H1 (cell line): ENCODE results near the gene CLEC16A. TPM values are rescaled to one million over a fixed set of nuclear protein-coding genes. Genes with fewer than 3 reads are reported as not detected.

ENCODE experiments used
- CTCF ChIA-PET: fragments of 300-600 bp; sonication (Branson Sonifier 250); formaldehyde crosslinking; loops from one replicate; lab custom pipeline; 2021; ENCODE audit not compliant: partially characterized antibody; lab: Charles Lee
- POLR2A ChIA-PET: fragments of 300-600 bp; sonication (Branson Sonifier 250); formaldehyde crosslinking; loops from one replicate; lab custom pipeline; 2021; ENCODE audit warnings: inconsistent platforms; ENCODE audit not compliant: partially characterized antibody; lab: Charles Lee
- DNase-seq, 2 experiments: peaks; one replicate each; pipeline versions ENCODE4 v3.0.0 to v3.0.0-alpha.2; 2010 to 2022; ENCODE audit warnings: low spot score in 2 of 2, low read depth in 1 of 2, mixed read lengths in 1 of 2
- FAIRE-seq: peaks from 2 replicates; lab custom pipeline; 2011; peaks lifted over from hg19 to GRCh38; lab: Jason Lieb, UNC
- H2AFZ ChIP-seq: 2 replicates; pipeline ENCODE4 v1.8.1; 2012; ENCODE audit warnings: low read length, inconsistent platforms
- H2AK5ac ChIP-seq: 2 replicates; pipeline ENCODE4 v1.6.1; 2013; ENCODE audit warnings: low read depth, low read length
- H2BK120ac ChIP-seq: replicated peaks from 2 replicates; pipeline ENCODE3; 2013; ENCODE audit warnings: low read depth, low read length, inconsistent platforms
- H2BK12ac ChIP-seq: 2 replicates; pipeline ENCODE4 v1.6.1; 2013; ENCODE audit warnings: low read depth, low read length
- H2BK15ac ChIP-seq: 2 replicates; pipeline ENCODE4 v1.6.1; 2013; ENCODE audit warnings: low read length
- H2BK20ac ChIP-seq: 2 replicates; pipeline ENCODE4 v1.6.1; 2013; ENCODE audit warnings: low read length
- H2BK5ac ChIP-seq: 2 replicates; pipeline ENCODE4 v1.6.1; 2013; ENCODE audit warnings: low read depth, low read length
- H3K14ac ChIP-seq: 2 replicates; pipeline ENCODE4 v1.6.1; 2013; ENCODE audit warnings: inconsistent platforms; ENCODE audit not compliant: insufficient read length
- H3K18ac ChIP-seq: 2 replicates; pipeline ENCODE4 v1.6.1; 2013; ENCODE audit warnings: low read length; ENCODE audit errors: extremely low read depth
- H3K23ac ChIP-seq: 2 replicates; pipeline ENCODE4 v1.6.1; 2013; ENCODE audit warnings: inconsistent platforms; ENCODE audit not compliant: insufficient read length
- H3K23me2 ChIP-seq: 2 replicates; pipeline ENCODE4 v1.6.1; 2013; ENCODE audit warnings: low read depth, low read length
- H3K27ac ChIP-seq: 2 replicates; pipeline ENCODE4 v1.6.1; 2011; ENCODE audit warnings: low read depth, low read length, inconsistent platforms
- H3K27me3 ChIP-seq, 4 experiments: replicated peaks in 1 of 4; 1 replicate in 1 of 4; 2 replicates in 3 of 4; pipeline versions ENCODE4 v1.6.1 to v1.8.1; 2011 to 2013; ENCODE audit warnings: low read length in 3 of 4, mild to moderate bottlenecking in 3 of 4, inconsistent platforms in 2 of 4, mixed read lengths in 2 of 4, moderate library complexity in 1 of 4; ENCODE audit not compliant: control insufficient read depth in 3 of 4, insufficient read depth in 3 of 4; ENCODE audit errors: extremely low read depth in 1 of 4
- H3K36me3 ChIP-seq, 4 experiments: 2 replicates each; pipeline versions ENCODE4 v1.6.1 to v1.8.1; 2011 to 2013; ENCODE audit warnings: mild to moderate bottlenecking in 4 of 4, low read length in 3 of 4, moderate library complexity in 2 of 4, control low read depth in 1 of 4, inconsistent platforms in 1 of 4; ENCODE audit not compliant: insufficient read depth in 4 of 4, control insufficient read depth in 2 of 4
- H3K4ac ChIP-seq: replicated peaks from 2 replicates; pipeline ENCODE3; 2013; ENCODE audit warnings: low read length, low read depth, mixed read lengths, inconsistent platforms; ENCODE audit not compliant: insufficient read length
- H3K4me1 ChIP-seq, 4 experiments: replicated peaks in 1 of 4; 1 replicate in 1 of 4; 2 replicates in 3 of 4; pipeline versions ENCODE4 v1.6.1 to v1.8.1; 2011 to 2013; ENCODE audit warnings: low read length in 3 of 4, inconsistent platforms in 2 of 4, mixed read lengths in 1 of 4; ENCODE audit not compliant: insufficient read depth in 4 of 4, control insufficient read depth in 3 of 4
- H3K4me2 ChIP-seq, 2 experiments: 2 replicates each; pipeline versions ENCODE4 v1.6.1 to v1.8.1; 2011 to 2013; ENCODE audit warnings: low read depth in 2 of 2, low read length in 2 of 2, control low read depth in 1 of 2, inconsistent platforms in 1 of 2, mild to moderate bottlenecking in 1 of 2; ENCODE audit not compliant: insufficient read depth in 1 of 2
- H3K4me3 ChIP-seq, 4 experiments: fragments of 200-600, 300-600 bp in 1 of 4; sonication (generic), shearing (Covaris generic), sonication (Bioruptor Twin) in 1 of 4; 2 replicates each; pipeline versions ENCODE4 v1.5.1 to v1.8.1; 2011 to 2016; ENCODE audit warnings: low read length in 4 of 4, low read depth in 3 of 4, control low read depth in 2 of 4, inconsistent platforms in 2 of 4, mild to moderate bottlenecking in 2 of 4, mixed read lengths in 1 of 4, moderate library complexity in 1 of 4; ENCODE audit not compliant: insufficient read depth in 2 of 4; ENCODE audit errors: extremely low read depth in 1 of 4
- H3K56ac ChIP-seq: replicated peaks from 2 replicates; pipeline ENCODE3; 2013; ENCODE audit warnings: low read depth, mild to moderate bottlenecking, mixed read lengths, low read length, inconsistent platforms; ENCODE audit not compliant: insufficient read length
- H3K79me1 ChIP-seq: 2 replicates; pipeline ENCODE4 v1.6.1; 2013; ENCODE audit warnings: low read depth, low read length, control low read depth
- H3K79me2 ChIP-seq, 2 experiments: 2 replicates each; pipeline versions ENCODE4 v1.6.1 to v1.8.1; 2012 to 2013; ENCODE audit warnings: low read length in 2 of 2, mild to moderate bottlenecking in 2 of 2, inconsistent platforms in 1 of 2; ENCODE audit not compliant: insufficient read depth in 2 of 2, control insufficient read depth in 1 of 2
- H3K9ac ChIP-seq, 4 experiments: replicated peaks in 1 of 4; 1 replicate in 1 of 4; 2 replicates in 3 of 4; pipeline versions ENCODE4 v1.6.1 to v1.8.1; 2011 to 2013; ENCODE audit warnings: low read depth in 3 of 4, low read length in 3 of 4, control low read depth in 2 of 4, mild to moderate bottlenecking in 2 of 4, moderate library complexity in 2 of 4, inconsistent platforms in 1 of 4; ENCODE audit errors: extremely low read depth in 1 of 4
- H3K9me3 ChIP-seq, 2 experiments: 2 replicates each; pipeline versions ENCODE4 v1.6.1 to v1.8.1; 2012 to 2013; ENCODE audit warnings: mild to moderate bottlenecking in 2 of 2, moderate library complexity in 2 of 2, control low read depth in 1 of 2, inconsistent platforms in 1 of 2, low read depth in 1 of 2, low read length in 1 of 2, mixed read lengths in 1 of 2; ENCODE audit not compliant: insufficient read depth in 2 of 2
- H4K20me1 ChIP-seq, 2 experiments: replicated peaks in 1 of 2; 2 replicates each; pipeline versions ENCODE3 to v1.8.1; 2011 to 2013; ENCODE audit warnings: inconsistent platforms in 2 of 2, low read length in 2 of 2, mild to moderate bottlenecking in 1 of 2; ENCODE audit not compliant: insufficient read depth in 2 of 2, control insufficient read depth in 1 of 2
- H4K5ac ChIP-seq: 2 replicates; pipeline ENCODE4 v1.6.1; 2013; ENCODE audit warnings: low read length, low read depth, mixed read lengths, inconsistent platforms; ENCODE audit not compliant: insufficient read length
- H4K8ac ChIP-seq: 2 replicates; pipeline ENCODE4 v1.8.0; 2013; ENCODE audit warnings: mild to moderate bottlenecking, moderate library complexity, low read length, inconsistent platforms; ENCODE audit not compliant: insufficient read depth; ENCODE audit errors: extremely low read depth
- H4K91ac ChIP-seq: replicated peaks from 2 replicates; pipeline ENCODE3; 2013; ENCODE audit warnings: low read length, mixed read lengths, inconsistent platforms; ENCODE audit not compliant: insufficient read length
- BACH1 ChIP-seq: IDR thresholded peaks from 2 replicates; pipeline ENCODE4 v1.6.1; 2012; ENCODE audit warnings: low read length, improper control_type of control experiment
- BCL11A ChIP-seq, 2 experiments: IDR thresholded peaks; one replicate each; pipeline ENCODE4 v1.6.1; 2011; ENCODE audit warnings: low read depth in 2 of 2, low read length in 2 of 2, mild to moderate bottlenecking in 2 of 2
- BRCA1 ChIP-seq: IDR thresholded peaks from 2 replicates; pipeline ENCODE4 v1.6.1; 2012; ENCODE audit warnings: low read depth, low read length, improper control_type of control experiment
- CHD1 ChIP-seq: IDR thresholded peaks from 2 replicates; pipeline ENCODE4 v1.6.1; 2012; ENCODE audit warnings: low read depth, low read length, improper control_type of control experiment
- CREB1 ChIP-seq: IDR thresholded peaks from 2 replicates; pipeline ENCODE4 v1.6.1; 2012; ENCODE audit warnings: inconsistent platforms
- EP300 ChIP-seq, 2 experiments: IDR thresholded peaks; 1 replicate in 1 of 2; 2 replicates in 1 of 2; pipeline ENCODE4 v1.6.1; 2011 to 2012; ENCODE audit warnings: low read depth in 2 of 2, low read length in 2 of 2, mild to moderate bottlenecking in 2 of 2, borderline replicate concordance in 1 of 2, inconsistent platforms in 1 of 2, moderate library complexity in 1 of 2
- GABPA ChIP-seq: IDR thresholded peaks from 2 replicates; pipeline ENCODE4 v1.6.1; 2011; ENCODE audit warnings: mild to moderate bottlenecking, low read length, moderate library complexity, borderline replicate concordance; ENCODE audit not compliant: insufficient read depth
- HDAC2 ChIP-seq, 2 experiments: fragments of 300-600 bp in 1 of 2; sonication (generic) in 1 of 2; IDR thresholded peaks; 2 replicates each; pipeline ENCODE4 v1.6.1; 2011 to 2012; ENCODE audit warnings: low read depth in 2 of 2, low read length in 2 of 2, mild to moderate bottlenecking in 2 of 2, moderate library complexity in 2 of 2, borderline replicate concordance in 1 of 2, inconsistent platforms in 1 of 2
- KDM5A ChIP-seq: fragments of 200-600 bp; IDR thresholded peaks from 2 replicates; pipeline ENCODE4 v1.7.1; 2012; ENCODE audit warnings: mild to moderate bottlenecking, low read length, inconsistent platforms, mixed read lengths
- SAP30 ChIP-seq: fragments of 300-600 bp; sonication (generic); IDR thresholded peaks from 2 replicates; pipeline ENCODE4 v1.7.1; 2012; ENCODE audit warnings: low read length, moderate library complexity, mild to moderate bottlenecking, inconsistent platforms; ENCODE audit not compliant: insufficient read depth, insufficient replicate concordance
- SIN3A ChIP-seq, 2 experiments: IDR thresholded peaks in 1 of 2; conservative IDR thresholded peaks in 1 of 2; 2 replicates each; pipeline ENCODE4 v1.6.1; 2011 to 2012; ENCODE audit warnings: low read length in 2 of 2, improper control_type of control experiment in 1 of 2, low read depth in 1 of 2, mild to moderate bottlenecking in 1 of 2
- SIRT6 ChIP-seq: IDR thresholded peaks from one replicate; pipeline ENCODE4 v1.7.1; 2012; ENCODE audit warnings: low read length, inconsistent platforms
- SIX5 ChIP-seq: IDR thresholded peaks from 2 replicates; pipeline ENCODE4 v1.6.1; 2011; ENCODE audit warnings: mild to moderate bottlenecking, low read depth, low read length
- TAF1 ChIP-seq: IDR thresholded peaks from 2 replicates; pipeline ENCODE4 v1.6.1; 2011; ENCODE audit warnings: mild to moderate bottlenecking, low read depth, low read length
- TAF7 ChIP-seq: optimal IDR thresholded peaks from 2 replicates; pipeline ENCODE3; 2011; ENCODE audit warnings: low read depth, mild to moderate bottlenecking, inconsistent platforms, low read length, moderate library complexity, borderline replicate concordance
- TEAD4 ChIP-seq: IDR thresholded peaks from 2 replicates; pipeline ENCODE4 v1.6.1; 2012; ENCODE audit warnings: low read depth, low read length, inconsistent platforms, mixed read lengths
- polyA plus RNA-seq, 7 experiments: library from polyadenylated mRNA; depleted of rRNA in 3 of 7; stranded (reverse) in 5 of 7; unstranded in 2 of 7; fragments of >200 nt in 5 of 7; fragments of 200-250 nt in 2 of 7; gene quantifications; 1 replicate in 5 of 7; 2 replicates in 1 of 7; 4 replicates in 1 of 7; pipeline versions ENCODE4 v1.2.1 to v1.2.3, GENCODE V29; 2011 to 2013; ENCODE audit warnings: missing spikeins in 2 of 7, mixed read lengths in 2 of 7
- total RNA-seq: library from RNA; stranded (reverse); fragmentation: NEBNext Ultra II Directional; extraction: Animal tissue kit (Norgen Biotek cat#: 25700); gene quantifications from 2 replicates; pipeline ENCODE4 v1.2.1, GENCODE V29; 2021

Gene CLEC16A
- total and polyA plus RNA-seq, 2 of the 8 experiments (the other 6 are each of a cell fraction or from before 2014, with no cell fraction given): 7.6 to 19.3 TPM

DNA sequence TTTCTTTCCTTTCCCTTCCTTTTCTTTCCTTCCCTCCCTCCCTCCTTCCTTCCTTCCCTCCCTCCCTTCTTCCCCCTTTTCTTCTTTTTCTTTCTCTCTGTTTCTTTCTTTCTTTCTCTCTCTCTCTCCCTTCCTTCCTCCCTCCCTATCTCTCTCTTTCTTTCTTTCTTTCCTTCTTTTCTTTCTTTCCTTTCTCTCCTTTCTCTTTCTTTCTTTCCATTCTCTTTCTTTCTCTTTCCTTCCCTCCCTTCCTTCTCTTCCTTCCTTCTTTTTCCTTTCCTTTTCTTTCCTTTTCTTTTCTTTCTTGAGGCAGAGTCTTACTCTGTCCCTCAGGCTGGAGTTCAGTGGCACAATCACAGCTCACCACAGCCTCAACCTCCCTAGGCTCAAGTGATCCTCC lies 33.1 kb upstream of the CLEC16A start:
- no peak for TF ChIP-seq TAF7
- TF ChIP-seq EP300 (IDR thresholded peaks at IDR 0.05; ENCODE audit: borderline replicate concordance in 1 of 2, low read depth in 2 of 2, low read length in 2 of 2): no peak
- TF ChIP-seq KDM5A: no peak
- TF ChIP-seq CREB1: no peak
- TF ChIP-seq BRCA1: no peak
- TF ChIP-seq HDAC2 (IDR thresholded peaks at IDR 0.05; ENCODE audit: borderline replicate concordance in 1 of 2, low read depth in 2 of 2, low read length in 2 of 2): no peak
- no peak for TF ChIP-seq TEAD4
- no peak for TF ChIP-seq BACH1
- TF ChIP-seq SIN3A (conservative IDR thresholded peaks at IDR 0.05 in 1 of 2, IDR thresholded peaks at IDR 0.05 in 1 of 2; ENCODE audit: low read depth in 1 of 2, low read length in 2 of 2): no peak
- TF ChIP-seq SIX5: no peak
- no peak for TF ChIP-seq SAP30
- no peak for TF ChIP-seq BCL11A (IDR thresholded peaks at IDR 0.05; ENCODE audit: low read depth in 2 of 2, low read length in 2 of 2)
- no peak for TF ChIP-seq TAF1
- no peak for TF ChIP-seq CHD1
- no peak for TF ChIP-seq SIRT6
- TF ChIP-seq GABPA: no peak
- H3K23ac ChIP-seq: no peak overlapping the region
- no peaks in the 10 kb centered on the region for H3K9me3 ChIP-seq
- H2AK5ac ChIP-seq: no peak overlapping the region
- H3K14ac ChIP-seq: no peak overlapping the region
- H3K36me3 ChIP-seq: no peaks in the 10 kb centered on the region
- H2BK20ac ChIP-seq: no peak overlapping the region
- H3K4me1 ChIP-seq: no peaks in the 10 kb centered on the region; a peak in 1 of 7 replicates
- no peak for DNase-seq
- H2BK120ac ChIP-seq: no peak overlapping the region
- H3K27ac ChIP-seq: no peak overlapping the region
- FAIRE-seq: no peak
- no peaks in the 10 kb centered on the region for H3K23me2 ChIP-seq
- H3K56ac ChIP-seq: no peak overlapping the region
- CTCF ChIA-PET: interaction anchor here (0.5 to 7.1 kb wide), 11 partner anchors 9 to 396 kb away, joined by 3 to 82 read pairs (median 3); no protein-coding TSS in a partner anchor
- H2AFZ ChIP-seq: no peak overlapping the region
- no peak overlapping the region for H3K4me2 ChIP-seq
- no peak overlapping the region for H2BK15ac ChIP-seq
- H3K9ac ChIP-seq: no peak overlapping the region
- H4K20me1 ChIP-seq: no peaks in the 10 kb centered on the region
- H3K79me2 ChIP-seq: no peaks in the 10 kb centered on the region
- H3K4ac ChIP-seq: no peak overlapping the region
- no peaks in the 10 kb centered on the region; a peak in 1 of 7 replicates for H3K27me3 ChIP-seq
- no peak overlapping the region for H4K91ac ChIP-seq
- no peak overlapping the region for H4K5ac ChIP-seq
- no peaks in the 10 kb centered on the region for H3K79me1 ChIP-seq
- POLR2A ChIA-PET: no interaction called here
- no peak overlapping the region for H3K4me3 ChIP-seq
- no peak overlapping the region for H4K8ac ChIP-seq
- no peak overlapping the region for H2BK5ac ChIP-seq
- no peak overlapping the region for H3K18ac ChIP-seq
- no peak overlapping the region for H2BK12ac ChIP-seq
